HG03108 (cell line): ENCODE data around the gene PASK.

Source experiments
- ATAC-seq: cut with Tn5 transposase; IDR thresholded peaks from one replicate; pipeline ENCODE4 v1.9.1; 2021; ENCODE audit warnings: moderate library complexity; ENCODE audit not compliant: unreplicated experiment

PASK gene

DNA sequence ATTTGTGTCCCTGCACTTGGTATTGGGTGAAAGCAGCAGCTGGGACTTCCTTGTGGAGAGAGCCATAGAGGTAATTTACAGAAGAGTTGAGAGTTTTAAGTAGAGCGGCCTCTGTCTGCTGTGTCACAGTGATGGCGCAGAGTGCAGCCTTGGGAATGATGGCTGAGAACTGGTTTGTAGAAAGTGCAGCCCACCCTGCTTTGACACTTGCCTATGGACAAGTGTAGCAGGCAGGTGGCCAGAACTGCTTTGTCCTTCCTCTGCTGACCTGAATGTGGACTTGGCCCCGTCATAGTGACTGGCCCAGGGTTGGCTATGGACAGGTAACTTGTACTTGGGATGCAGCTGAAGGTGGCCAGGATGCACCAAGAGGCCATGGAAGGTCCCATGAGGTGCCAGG is 32.9 kb upstream of the PASK start:
- ATAC-seq, result no peak

DNA sequence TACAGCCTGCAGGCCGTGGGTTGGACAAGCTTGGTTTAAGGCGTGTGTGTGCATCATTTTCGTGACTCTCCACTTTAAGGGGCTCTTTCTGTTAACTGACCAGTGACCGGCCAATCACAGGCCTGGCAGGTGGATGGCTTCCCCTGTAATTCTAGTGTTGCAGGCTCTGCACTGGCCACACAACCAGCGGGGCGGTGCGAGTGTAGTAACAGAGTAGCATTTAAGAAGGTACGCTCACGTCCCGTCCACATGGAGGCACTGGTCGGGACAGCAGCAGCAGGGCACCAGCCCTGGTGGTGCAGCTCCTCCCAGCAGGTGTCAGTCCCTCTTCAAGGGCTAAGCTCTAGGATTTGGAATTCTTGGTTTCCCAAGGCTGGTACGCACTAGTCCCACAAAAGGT is 31.2 kb upstream of the PASK start:
- ATAC-seq, result no peak

DNA sequence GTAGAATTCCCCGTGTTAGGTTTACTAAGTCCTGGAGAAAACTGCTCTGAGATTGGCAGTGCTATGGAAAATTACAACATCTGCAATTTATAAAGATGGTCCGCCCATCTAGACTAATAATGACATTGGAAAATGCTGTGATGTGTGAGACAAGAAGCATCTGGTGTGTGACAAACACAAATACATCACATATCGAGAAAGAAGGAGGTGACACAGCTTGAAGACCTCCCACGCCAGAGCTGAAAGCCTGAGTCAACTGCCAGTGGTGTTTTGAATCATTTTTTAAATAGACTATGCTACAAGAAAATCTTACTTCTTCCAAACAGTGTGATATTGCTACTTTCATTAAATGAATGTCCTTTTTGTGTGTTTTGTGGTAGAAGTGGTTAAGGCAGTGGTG is 30.6 kb upstream of the PASK start:
- ATAC-seq, result no peak

DNA sequence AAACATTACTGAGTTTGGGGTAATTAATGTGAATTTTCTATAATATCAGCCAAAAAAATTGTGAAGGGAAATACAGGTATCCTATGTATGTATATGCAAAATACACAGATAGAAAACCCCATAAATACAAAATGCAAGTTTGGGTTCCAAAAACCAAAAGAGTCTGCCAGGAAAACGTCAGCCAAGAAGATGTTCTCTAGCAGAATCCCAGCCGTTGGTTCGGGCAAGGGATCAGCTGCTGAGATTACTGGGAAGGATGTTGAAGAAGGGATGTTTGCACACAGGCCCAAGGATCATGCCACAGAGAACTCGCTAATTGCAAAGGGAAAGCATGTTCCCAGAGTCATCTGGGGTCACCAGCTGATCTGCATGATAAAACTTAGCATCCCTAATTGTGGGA is 29.7 kb upstream of the PASK start:
- no peak for ATAC-seq

DNA sequence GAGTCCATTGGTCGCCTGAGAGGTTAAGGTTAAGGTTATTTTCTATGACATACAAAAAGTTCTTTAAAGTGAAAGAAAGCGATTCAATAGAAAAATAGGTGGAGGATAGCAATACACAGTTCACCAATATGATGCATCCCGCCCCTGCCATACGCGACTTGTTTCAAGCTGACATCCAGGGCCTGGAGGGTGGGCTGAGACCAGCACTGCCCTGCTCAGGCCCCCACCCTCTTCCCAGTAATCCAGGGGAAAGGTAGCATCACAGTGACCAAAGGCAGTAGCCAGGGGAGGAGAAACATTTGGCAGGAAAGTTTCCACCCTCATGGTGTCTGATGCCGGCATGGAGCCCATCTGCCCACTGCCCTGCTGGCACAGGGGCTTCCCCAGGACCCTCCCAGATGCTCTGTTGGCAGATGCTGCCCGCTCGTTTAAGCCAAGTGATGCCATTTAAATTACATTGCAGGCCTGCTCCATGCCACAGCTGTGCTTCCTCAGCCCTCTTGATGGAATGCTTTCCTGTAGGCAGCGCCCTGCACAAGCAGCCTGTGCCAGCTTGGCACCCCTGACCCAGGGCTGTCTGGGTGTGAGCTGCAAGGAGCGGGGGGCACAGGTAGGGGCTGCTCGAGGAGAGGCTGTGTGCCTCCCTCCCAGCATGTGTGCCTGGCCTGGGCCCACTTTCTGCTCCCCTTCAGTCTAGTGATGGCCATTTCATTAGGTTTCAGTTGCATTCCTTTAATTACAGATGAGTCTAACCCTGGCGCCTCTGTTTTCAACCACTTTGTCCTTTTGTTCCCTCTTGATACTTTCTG is 28.5 kb upstream of the PASK start:
- no peak for ATAC-seq

DNA sequence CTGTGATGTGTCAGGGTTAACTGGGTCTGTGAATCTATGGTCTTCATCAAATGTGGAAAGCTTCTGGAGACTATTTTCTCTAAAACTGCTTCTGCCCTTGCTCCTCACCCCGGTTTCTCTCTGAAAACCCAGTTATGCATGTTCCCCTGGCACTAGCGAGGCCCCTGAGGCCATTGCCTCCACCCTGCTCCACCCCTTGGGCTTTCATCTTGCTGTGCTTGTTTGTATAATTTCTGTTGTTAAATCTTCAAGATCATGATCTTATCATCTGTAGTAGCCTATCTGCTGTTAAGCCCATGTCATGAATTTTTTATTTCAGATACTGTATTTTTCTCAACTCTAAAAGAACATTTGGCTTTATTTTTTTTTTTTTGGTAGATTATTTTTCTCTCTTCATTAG is 24.3 kb upstream of the PASK start:
- ATAC-seq, result no peak

DNA sequence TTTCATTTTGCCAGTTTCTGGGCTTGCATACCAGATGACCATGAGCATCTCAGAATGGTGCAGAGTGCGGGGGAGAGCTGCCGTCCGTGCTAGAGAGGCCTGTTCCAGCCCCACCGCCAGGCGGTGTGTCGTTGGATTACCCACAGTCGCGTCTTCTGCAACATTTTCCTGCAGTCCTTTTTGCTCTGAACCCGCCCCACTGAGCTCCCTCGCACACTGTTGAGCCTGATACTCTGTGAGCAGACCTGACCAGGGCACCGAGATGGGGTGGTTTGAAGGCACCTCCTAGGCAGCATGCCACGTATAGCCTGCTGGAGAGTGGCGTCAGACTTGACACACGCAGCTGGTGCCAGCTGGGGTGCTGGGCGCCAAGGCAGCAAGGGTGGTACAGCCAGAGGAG is 19.1 kb upstream of the PASK start:
- ATAC-seq, result no peak

DNA sequence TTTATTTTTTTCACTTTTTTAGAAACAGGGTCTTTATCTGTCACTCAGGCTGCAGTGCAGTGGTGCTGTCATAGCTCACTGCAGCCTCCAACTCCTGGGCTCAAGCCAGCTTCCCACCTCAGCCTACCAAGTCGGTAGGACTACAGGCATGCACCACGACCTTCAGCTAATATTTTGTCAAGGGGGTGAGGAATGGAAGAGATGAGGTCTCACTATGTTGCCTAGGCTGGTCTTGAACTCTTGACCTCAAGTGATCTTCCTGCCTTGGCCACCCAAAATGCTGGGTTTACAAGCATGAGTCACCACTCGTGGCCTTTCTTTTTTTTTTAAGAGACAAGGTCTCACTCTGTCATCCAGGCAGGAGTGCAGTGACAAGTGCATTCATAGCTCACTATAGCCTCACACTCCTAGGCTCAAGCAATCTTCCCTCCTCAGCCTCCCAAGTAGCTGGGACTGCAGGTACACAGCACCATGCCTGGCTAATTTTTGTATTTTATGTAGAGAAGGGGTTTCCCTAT is 14.4 kb upstream of the PASK start:
- no peak for ATAC-seq

DNA sequence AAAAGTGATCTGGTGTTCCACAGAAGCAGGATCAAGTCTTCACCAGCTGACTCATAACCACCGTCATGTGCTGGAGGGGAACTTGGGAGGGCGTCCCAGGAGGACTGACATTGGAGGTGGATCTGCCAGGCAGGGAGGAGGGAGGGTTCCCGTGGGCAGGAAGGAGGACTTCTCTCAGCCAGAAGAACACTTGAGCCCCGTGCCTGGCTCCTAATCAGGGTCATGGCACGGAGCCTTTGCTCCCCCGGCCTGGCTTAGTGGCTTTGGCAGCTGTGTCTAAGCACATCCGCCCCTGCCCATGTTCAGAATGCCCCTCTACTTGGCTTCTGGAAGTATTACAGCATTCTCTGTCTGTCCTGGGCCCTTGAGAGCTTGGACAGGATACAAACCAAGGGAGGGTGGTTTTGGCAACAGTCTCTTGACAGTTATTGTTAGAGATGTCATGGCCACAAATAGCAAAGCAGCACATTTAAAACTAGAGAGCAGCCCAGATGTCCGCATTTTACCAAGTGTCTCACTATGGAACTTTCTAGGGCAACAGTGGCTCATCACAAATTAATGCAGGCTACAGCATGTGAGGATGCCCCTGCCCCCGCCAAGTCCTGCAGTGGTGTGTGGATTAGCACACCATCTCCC is 12.5 kb upstream of the PASK start:
- no peak for ATAC-seq

DNA sequence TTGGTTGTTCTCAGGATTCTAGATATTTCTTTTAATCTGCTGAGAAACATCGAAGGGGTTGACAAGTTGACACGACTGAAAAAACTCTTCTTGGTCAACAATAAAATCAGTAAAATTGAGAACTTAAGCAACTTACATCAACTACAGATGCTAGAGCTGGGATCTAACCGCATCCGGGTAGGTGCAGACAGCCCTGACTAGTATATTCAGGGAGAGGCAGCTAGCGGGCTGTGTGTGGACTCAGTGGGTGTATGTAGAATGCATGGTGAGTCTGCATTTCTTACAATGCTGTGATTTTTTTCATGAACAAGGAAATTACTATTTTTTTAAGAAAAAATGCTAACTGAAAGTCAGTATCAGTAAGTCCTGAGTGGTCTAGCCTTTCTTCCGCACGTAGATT is 11.0 kb upstream of the PASK start:
- ATAC-seq, result no peak

DNA sequence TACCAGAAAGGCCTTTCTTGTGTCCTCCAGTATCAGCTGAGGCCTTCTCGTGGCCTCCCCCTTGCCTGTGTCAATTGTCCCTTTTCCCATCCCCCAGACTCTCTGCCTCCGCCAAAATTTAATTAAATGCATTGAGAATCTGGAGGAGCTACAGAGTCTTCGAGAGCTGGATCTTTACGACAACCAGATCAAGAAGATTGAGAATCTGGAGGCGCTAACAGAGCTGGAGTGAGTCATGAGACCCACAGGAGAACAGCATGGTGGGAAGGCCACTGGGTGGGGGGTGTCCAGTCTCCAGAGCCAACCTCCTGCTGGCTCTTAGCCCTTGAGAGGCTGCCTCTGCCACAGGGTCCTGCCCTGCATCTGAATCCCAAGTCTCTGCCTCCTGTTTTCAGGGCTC is 9.8 kb upstream of the PASK start:
- ATAC-seq, result no peak

DNA sequence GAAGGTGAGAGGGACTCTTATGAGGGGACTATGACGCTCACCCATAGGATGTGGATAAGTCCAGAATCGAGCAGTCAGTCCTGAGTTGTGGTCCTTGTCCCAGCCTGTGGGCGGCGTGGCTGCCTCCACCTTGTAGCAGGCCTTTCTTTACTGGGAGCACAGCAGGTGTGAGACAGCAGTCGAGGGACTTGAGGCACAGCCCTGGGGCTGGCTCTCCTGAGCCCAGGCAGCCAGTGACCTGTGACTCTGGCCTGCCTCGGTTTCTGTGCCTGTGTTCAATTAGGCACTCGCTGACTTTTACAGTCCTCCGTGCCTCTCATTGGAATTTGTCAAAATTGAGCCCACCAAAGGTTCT is 9.3 kb upstream of the PASK start:
- ATAC-seq, result no peak

DNA sequence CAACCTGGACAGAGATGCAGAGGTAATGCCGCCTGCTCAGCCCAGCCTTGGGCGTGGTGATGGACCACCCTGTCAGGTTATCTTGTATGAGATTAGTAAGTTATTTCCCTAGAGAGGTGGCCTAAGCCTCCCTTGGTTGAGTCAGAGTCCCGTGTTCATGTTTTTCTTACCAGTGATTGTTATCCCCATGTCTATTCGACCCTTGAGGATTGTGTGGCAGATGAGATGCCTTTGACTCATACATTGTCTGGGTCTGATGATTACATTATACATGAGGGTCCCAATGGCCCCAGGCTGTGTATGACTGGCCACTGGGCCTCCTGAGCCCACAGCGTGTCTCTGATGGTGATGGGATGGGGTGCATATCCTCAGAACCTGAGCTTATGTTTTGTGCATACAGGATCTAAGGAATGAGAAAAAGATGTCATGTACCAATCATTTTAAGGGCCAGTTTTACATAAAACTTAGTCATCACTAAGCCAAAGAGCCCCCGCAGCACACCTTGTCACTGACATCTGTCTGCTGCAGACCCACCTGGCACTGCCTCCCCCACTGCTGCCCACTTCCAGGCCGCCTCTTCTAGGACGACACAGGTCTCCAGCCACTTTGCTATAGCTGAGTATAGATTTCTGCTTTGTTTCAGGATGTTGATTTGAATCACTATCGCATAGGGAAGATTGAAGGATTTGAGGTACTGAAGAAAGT is 8.7 kb upstream of the PASK start:
- no peak for ATAC-seq

DNA sequence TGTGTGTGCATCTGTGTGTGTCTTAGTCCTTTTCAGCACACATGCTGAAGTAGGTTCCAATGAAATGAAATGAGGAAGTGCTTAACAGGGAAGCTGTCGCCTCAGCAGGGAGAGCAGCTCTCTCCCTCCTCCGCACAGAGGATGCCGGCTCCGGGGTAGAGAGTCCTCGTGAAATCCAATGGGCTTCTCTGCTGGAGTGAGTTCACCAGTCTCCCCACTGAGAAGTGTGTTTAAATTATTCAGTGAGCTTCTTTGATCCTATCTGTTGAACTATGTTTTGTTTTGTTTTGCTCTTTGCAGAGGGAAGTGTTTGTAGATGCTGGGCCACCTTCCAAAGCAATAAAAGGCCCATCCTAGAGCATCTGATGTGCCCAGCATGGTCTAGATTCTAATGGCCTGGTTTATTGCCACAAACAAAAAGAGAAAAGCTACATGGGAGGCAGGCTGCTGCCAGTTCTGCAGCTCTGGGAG is 7.7 kb upstream of the PASK start:
- no peak for ATAC-seq

DNA sequence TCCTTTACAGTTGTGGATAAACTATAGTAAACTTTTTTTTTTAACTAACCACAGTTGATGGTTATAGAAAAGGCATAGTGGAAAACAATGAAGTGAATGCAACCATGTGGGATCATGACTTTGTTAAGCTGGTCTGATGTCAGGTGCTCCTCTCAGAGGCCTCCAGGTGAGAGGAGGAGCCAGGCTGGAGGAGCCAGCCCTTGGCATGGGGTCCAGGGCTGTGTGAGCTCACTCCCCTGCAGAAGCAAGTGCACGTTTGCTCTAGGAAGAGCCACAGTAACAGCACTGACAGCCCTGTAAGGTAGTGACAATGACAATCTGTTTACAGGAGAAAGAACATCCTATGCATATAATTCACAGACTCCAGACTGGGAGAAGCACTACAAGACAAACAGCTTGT is 6.7 kb upstream of the PASK start:
- ATAC-seq, result no peak

DNA sequence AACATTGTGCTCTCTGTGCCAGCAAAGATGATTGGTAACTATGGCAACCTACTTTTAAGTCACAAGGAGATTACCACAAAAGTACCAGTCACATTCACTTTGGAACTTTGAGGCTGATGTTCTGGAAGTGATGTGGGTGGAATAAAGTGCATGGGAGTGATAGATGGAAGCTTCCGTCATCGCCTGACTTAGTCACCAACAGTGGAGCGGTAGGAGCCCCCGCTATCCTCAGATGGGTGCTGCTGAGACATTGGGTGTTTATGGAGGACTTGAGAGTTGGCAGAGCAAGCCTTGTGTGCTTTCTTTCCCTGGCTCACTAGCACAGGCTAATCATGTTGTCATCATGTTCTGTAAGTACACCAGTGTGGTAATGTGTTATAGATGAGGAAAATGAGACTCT is 5.6 kb upstream of the PASK start:
- no peak for ATAC-seq

DNA sequence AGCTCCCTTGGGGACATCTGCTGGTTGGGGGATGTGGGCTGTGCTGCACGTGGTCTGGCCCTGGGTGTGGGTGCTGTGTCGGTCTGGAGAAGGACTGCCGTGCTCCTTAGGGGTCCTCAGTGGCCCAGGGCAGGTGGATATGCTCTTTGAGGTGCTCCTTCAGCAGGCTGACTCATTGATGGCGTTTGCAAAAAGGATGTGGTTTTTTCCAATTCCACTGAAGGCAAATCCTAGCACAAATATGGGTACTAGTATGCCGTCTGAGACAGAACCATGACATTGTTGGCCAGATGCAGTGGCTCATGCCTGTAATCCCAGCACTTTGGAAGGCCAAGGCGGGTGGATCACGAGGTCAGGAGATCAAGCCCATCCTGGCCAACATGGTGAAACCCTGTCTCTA is 4.3 kb upstream of the PASK start:
- ATAC-seq, result no peak

DNA sequence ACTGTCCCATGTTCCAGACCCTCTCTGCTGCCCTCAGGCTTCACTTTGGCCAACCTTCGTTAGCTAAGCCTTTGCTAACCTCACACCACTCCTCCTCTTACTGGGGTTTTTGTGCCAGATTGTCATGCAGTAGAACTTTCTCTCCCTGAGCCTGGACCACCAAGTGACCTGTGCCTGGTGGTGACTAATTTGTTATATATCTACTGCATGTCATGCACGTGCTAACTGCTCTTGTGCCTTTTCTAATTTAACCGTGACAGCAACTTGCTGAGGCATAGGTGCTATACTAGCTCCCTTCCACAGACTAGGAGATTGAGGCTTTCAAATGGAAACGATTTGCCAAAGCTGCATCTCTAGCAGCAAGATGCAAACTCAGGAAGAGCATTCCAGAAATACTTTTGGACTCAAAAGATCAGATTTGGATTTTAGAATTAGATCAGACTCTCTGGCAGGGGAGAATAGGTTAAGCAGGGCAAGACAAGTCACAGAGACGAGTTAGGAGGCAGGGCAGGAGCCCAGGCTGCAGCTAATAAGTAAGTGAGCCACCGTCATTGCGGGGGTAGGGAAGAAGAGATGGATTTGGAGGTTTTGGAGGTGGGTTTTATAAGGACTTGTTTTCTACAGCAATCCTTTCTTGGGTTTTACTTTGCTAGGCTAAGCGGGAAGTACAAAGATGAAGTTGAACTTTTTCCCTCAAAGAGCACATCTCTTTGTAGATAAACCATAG is 2.8 kb upstream of the PASK start:
- no peak for ATAC-seq

DNA sequence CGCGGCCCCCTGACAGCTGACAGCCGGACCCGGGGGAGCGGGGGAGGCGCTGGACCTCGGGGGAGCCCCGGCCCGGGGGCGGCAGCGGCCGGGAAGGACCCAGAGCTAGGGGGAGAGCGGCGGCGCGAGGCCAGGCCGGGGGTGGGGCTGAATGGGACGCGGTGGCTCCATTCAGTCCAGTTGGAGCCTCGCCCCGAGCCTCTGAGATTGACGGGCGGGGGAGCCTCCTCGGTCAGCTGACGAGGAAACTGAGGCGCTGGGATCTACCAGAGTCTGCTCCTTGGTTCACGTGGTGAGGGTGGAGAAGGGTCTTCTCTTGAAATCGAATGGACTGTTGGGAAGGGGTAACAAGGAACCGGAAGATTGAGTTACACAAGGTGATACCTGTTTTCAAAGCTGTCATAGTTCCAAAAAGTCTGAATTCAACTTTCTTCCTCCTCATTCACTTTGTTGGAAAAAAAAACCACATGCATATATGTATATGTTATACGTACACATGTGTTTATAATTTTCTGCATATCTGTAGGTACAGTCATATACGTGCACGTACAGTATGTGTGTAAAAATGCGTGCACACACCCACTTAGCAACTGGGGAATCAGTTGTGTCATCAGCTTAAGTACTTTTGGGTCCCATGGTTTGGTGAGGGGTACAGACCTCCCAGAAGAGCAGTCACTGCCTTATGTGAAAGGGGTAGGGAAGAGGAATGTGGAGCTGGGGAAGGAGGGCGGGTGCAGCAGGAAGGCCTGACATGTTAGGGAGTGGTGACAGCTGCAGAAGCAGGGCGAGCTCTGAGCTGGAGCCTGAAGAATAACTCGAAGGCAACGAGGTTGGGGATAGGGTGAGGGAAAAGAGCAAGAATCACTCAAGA is 1.6 kb upstream of the PASK start:
- ATAC-seq, result no peak

DNA sequence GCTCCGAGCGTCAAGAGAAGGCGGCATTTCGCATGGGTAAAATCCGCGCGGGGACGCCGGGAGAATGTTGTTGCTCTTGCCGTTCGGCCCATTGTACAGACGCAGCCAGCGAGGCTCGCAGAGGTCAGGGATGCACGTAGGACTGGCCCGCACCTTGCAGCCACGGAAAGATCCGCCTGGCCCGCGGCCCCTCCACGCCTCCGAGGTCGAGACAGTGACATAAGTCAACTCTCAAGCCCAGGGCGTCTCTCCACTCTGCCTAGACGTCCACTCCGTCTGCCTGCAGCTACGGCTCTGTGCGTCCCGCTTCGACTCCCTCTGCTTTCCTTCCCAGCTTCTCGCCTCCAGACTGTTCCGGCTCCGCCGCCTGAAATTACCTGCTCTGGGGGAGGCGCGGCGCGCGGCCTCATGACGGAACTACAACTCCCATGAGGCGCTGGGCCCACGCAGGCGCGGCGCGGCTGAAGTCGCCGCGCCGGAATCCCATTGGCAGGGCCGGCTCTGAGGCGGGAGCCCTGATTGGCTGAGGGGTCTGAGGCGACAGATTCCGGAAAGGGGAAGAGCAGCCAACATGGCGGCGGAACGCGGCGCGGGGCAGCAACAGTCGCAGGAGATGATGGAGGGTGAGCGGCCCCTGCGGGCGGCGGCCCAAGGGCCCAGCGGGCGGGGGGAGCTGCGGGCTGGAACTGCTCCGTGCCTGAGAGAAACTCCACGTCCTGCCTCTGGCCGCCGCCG is 820 bp upstream of the PASK start, which contains the start of gene PPP1R7:
Gene PPP1R7 (plus strand): TSS at position 543 of the 735 bp plus-strand sequence. CDS start 29 bp downstream, at position 572.
- ATAC-seq, result peak; percentile 70
